SK-N-SH (cell line): ENCODE results near the gene CTTN. TPM values are rescaled to one million over a fixed set of nuclear protein-coding genes. Genes with fewer than 3 reads are reported as not detected.

ENCODE experiments used
- CTCF ChIA-PET: fragments of 300-600, 350-600 bp; formaldehyde crosslinking; extraction: SDS; loops from one replicate; lab custom pipeline; 2021; lab: Yijun Ruan, JAX
- POLR2A ChIA-PET: fragments of 350-600 bp; sonication (Branson Sonifier 250); formaldehyde crosslinking; extraction: SDS; loops from one replicate; lab custom pipeline; 2020; ENCODE audit warnings: antibody characterized with exemption, inconsistent platforms; lab: Yijun Ruan, JAX
- DNase-seq: peaks from one replicate; pipeline ENCODE4 v3.0.0; 2012
- H2AFZ ChIP-seq: fragments of 200-600 bp; sonication (generic); 2 replicates; pipeline ENCODE4 v1.8.1; 2016; ENCODE audit warnings: antibody characterized with exemption, mild to moderate bottlenecking, low read depth
- H3F3A ChIP-seq: fragments of 200-600 bp; sonication (generic); replicated peaks from 2 replicates; pipeline ENCODE3; 2016; ENCODE audit warnings: antibody characterized with exemption, mild to moderate bottlenecking; ENCODE audit not compliant: insufficient read depth
- H3K27ac ChIP-seq, 2 experiments: fragments of 200-500 bp in 1 of 2; fragments of 200-600 bp in 1 of 2; sonication (Bioruptor generic) in 1 of 2; sonication (generic), shearing (Covaris generic) in 1 of 2; 2 replicates each; pipeline versions ENCODE4 v1.5.1 to v1.6.1; 2014 to 2016; ENCODE audit warnings: low read depth in 2 of 2, inconsistent platforms in 1 of 2, low read length in 1 of 2, mild to moderate bottlenecking in 1 of 2, mixed read lengths in 1 of 2
- H3K27me3 ChIP-seq: fragments of 200-600 bp; sonication (generic), shearing (Covaris generic); 2 replicates; pipeline ENCODE4 v1.6.1; 2016; ENCODE audit warnings: mixed run types; ENCODE audit not compliant: insufficient read depth
- H3K36me3 ChIP-seq, 2 experiments: fragments of 200-500 bp in 1 of 2; fragments of 200-600 bp in 1 of 2; sonication (Bioruptor generic) in 1 of 2; sonication (generic) in 1 of 2; replicated peaks in 1 of 2; 2 replicates each; pipeline versions ENCODE3 to v1.5.1; 2014 to 2016; ENCODE audit warnings: low read length in 1 of 2, mild to moderate bottlenecking in 1 of 2; ENCODE audit not compliant: insufficient read depth in 2 of 2, control insufficient read depth in 1 of 2
- H3K4me1 ChIP-seq, 2 experiments: fragments of 200-500 bp in 1 of 2; fragments of 200-600 bp in 1 of 2; sonication (Bioruptor generic) in 1 of 2; sonication (generic), shearing (Covaris generic) in 1 of 2; 2 replicates each; pipeline versions ENCODE4 v1.5.1 to v1.6.1; 2014 to 2016; ENCODE audit warnings: low read depth in 1 of 2, low read length in 1 of 2, mixed run types in 1 of 2; ENCODE audit not compliant: insufficient read depth in 2 of 2, control insufficient read depth in 1 of 2
- H3K4me2 ChIP-seq: fragments of 200-600 bp; sonication (generic), shearing (Covaris generic); 2 replicates; pipeline ENCODE4 v1.6.1; 2017; ENCODE audit warnings: mixed run types
- H3K4me3 ChIP-seq, 2 experiments: fragments of 200-500 bp in 1 of 2; fragments of 200-600 bp in 1 of 2; sonication (Bioruptor generic) in 1 of 2; sonication (generic), shearing (Covaris generic) in 1 of 2; 2 replicates each; pipeline versions ENCODE4 v1.5.1 to v1.8.1; 2014 to 2016; ENCODE audit warnings: low read depth in 2 of 2, inconsistent platforms in 1 of 2, low read length in 1 of 2, mild to moderate bottlenecking in 1 of 2, mixed read lengths in 1 of 2, moderate library complexity in 1 of 2
- H3K79me2 ChIP-seq: fragments of 200-600 bp; sonication (generic); 2 replicates; pipeline ENCODE4 v1.8.1; 2017; ENCODE audit warnings: mild to moderate bottlenecking; ENCODE audit not compliant: insufficient read depth
- H3K9ac ChIP-seq: fragments of 200-600 bp; sonication (generic); 2 replicates; pipeline ENCODE4 v1.6.1; 2017; ENCODE audit warnings: mixed run types
- H3K9me2 ChIP-seq: fragments of 200-600 bp; sonication (generic); 2 replicates; pipeline ENCODE4 v1.6.1; 2017; ENCODE audit warnings: mixed run types
- H3K9me3 ChIP-seq: fragments of 200-600 bp; sonication (generic); 2 replicates; pipeline ENCODE4 v1.6.1; 2017; ENCODE audit warnings: mixed run types, mild to moderate bottlenecking, moderate library complexity
- H4K20me1 ChIP-seq: fragments of 200-600 bp; sonication (generic); 2 replicates; pipeline ENCODE4 v1.6.1; 2017; ENCODE audit warnings: mild to moderate bottlenecking, mixed run types; ENCODE audit not compliant: insufficient read depth
- CTCF ChIP-seq: fragments of 200-600 bp; sonication (generic); IDR thresholded peaks from 2 replicates; pipeline ENCODE4 v1.6.1; 2017; ENCODE audit warnings: antibody characterized with exemption, mild to moderate bottlenecking, moderate library complexity
- ELF1 ChIP-seq: IDR thresholded peaks from 2 replicates; pipeline ENCODE4 v1.4.0; 2012
- EP300 ChIP-seq, 2 experiments: IDR thresholded peaks; 2 replicates each; pipeline versions ENCODE4 v1.4.0 to v1.6.1; 2012; ENCODE audit warnings: borderline replicate concordance in 1 of 2, low read depth in 1 of 2, low read length in 1 of 2
- EZH2phosphoT487 ChIP-seq: fragments of 200-600 bp; sonication (generic); IDR thresholded peaks from 2 replicates; pipeline ENCODE4 v1.6.1; 2017; ENCODE audit warnings: low read depth, mixed run types, mild to moderate bottlenecking, antibody characterized with exemption, moderate library complexity, borderline replicate concordance
- FOSL2 ChIP-seq: IDR thresholded peaks from 2 replicates; pipeline ENCODE4 v1.4.0; 2012; ENCODE audit warnings: low read depth, mild to moderate bottlenecking, moderate library complexity, borderline replicate concordance
- FOXJ3 ChIP-seq: sonication (generic); formaldehyde crosslinking; IDR thresholded peaks from 2 replicates; pipeline ENCODE4 v1.5.1; 2020; ENCODE audit warnings: mild to moderate bottlenecking, missing genetic modification reagents
- GATA2 ChIP-seq: sonication (generic); formaldehyde crosslinking; IDR thresholded peaks from 2 replicates; pipeline ENCODE4 v1.5.0; 2020; ENCODE audit warnings: mild to moderate bottlenecking, missing genetic modification reagents
- IRF3 ChIP-seq: fragments of 150-350 bp; IDR thresholded peaks from 2 replicates; pipeline ENCODE4 v1.6.1; 2016; ENCODE audit warnings: mild to moderate bottlenecking, low read depth, low read length
- JUND ChIP-seq: IDR thresholded peaks from 2 replicates; pipeline ENCODE4 v1.4.0; 2012
- MEF2A ChIP-seq: IDR thresholded peaks from 2 replicates; pipeline ENCODE4 v1.4.0; 2012; ENCODE audit warnings: low read depth, borderline replicate concordance
- NFIC ChIP-seq: IDR thresholded peaks from 2 replicates; pipeline ENCODE4 v1.4.0; 2012; ENCODE audit warnings: borderline replicate concordance
- NRF1 ChIP-seq: IDR thresholded peaks from 2 replicates; pipeline ENCODE4 v1.6.1; 2012; ENCODE audit warnings: low read depth, mild to moderate bottlenecking, low read length
- PBX3 ChIP-seq: IDR thresholded peaks from 2 replicates; pipeline ENCODE4; 2012
- POLR2AphosphoS5 ChIP-seq: IDR thresholded peaks from 2 replicates; pipeline ENCODE4 v1.6.1; 2012; ENCODE audit warnings: low read depth, low read length
- RAD21 ChIP-seq: IDR thresholded peaks from 2 replicates; pipeline ENCODE4 v1.6.1; 2012; ENCODE audit warnings: mild to moderate bottlenecking, low read length
- RCOR1 ChIP-seq: fragments of 150-350 bp; IDR thresholded peaks from 2 replicates; pipeline ENCODE4 v1.6.1; 2017; ENCODE audit warnings: antibody characterized with exemption, low read length
- RFX5 ChIP-seq: IDR thresholded peaks from 2 replicates; pipeline ENCODE4 v1.6.1; 2012; ENCODE audit warnings: mild to moderate bottlenecking, improper control_type of control experiment, low read length
- RXRA ChIP-seq: IDR thresholded peaks from 2 replicates; pipeline ENCODE4 v1.4.0; 2012; ENCODE audit warnings: low read depth, mild to moderate bottlenecking, borderline replicate concordance
- SMC3 ChIP-seq: IDR thresholded peaks from 2 replicates; pipeline ENCODE4 v1.6.1; 2012; ENCODE audit warnings: low read depth, low read length, improper control_type of control experiment
- TCF12 ChIP-seq: IDR thresholded peaks from 2 replicates; pipeline ENCODE4 v1.4.0; 2012
- USF1 ChIP-seq: IDR thresholded peaks from 2 replicates; pipeline ENCODE4 v1.4.0; 2012; ENCODE audit warnings: low read depth, borderline replicate concordance
- YY1 ChIP-seq: IDR thresholded peaks from 2 replicates; pipeline ENCODE4 v1.4.0; 2012; ENCODE audit warnings: low read depth, mild to moderate bottlenecking
- WGBS: methylation state at CpG from one replicate; pipeline ENCODE4 v1.1.6; 2017; ENCODE audit warnings: low lambda C conversion rate; 5-methylcytosine and 5-hydroxymethylcytosine counted together
- polyA plus RNA-seq, 3 experiments: library from polyadenylated mRNA; depleted of rRNA; stranded (reverse); fragments of >200 nt; gene quantifications; 2 replicates each; pipeline ENCODE4 v1.2.3, GENCODE V29; 2012

The CTTN gene
- polyA plus RNA-seq, 1 of the 3 experiments (the other 2 are of a cell fraction) = 243 TPM

- H3K9me3 ChIP-seq = no peaks in the 10 kb centered on the region
- TF ChIP-seq NRF1 (no peak), FOSL2 (no peak), TCF12 (no peak), ELF1 (no peak), PBX3 (no peak), RCOR1 (no peak), JUND (no peak), MEF2A (no peak), FOXJ3 (CRISPR knock-in tag) (no peak), USF1 (no peak), EP300 (IDR thresholded peaks at IDR 0.05; ENCODE audit: borderline replicate concordance in 1 of 2, low read depth in 1 of 2, low read length in 1 of 2) (no peak), NFIC (no peak), SMC3 (no peak), RAD21 (no peak), YY1 (no peak), RXRA (no peak), POLR2AphosphoS5 (no peak)
- no peak overlapping the region for H3K4me2 ChIP-seq
- H3K27me3 ChIP-seq = no peaks in the 10 kb centered on the region
- WGBS = 42% methylated on average over 4 of the region's 4 CpGs
- H3K79me2 ChIP-seq = no peaks in the 10 kb centered on the region
- H3K4me3 ChIP-seq = no peak overlapping the region
- DNase-seq = no peak
- H3K9me2 ChIP-seq = no peaks in the 10 kb centered on the region
- no peaks in the 10 kb centered on the region; a peak in 1 of 4 replicates for H3K4me1 ChIP-seq
- H3F3A ChIP-seq = no peaks in the 10 kb centered on the region
- H3K27ac ChIP-seq = no peak overlapping the region
- no peak overlapping the region for H3K9ac ChIP-seq
- ChIA-PET CTCF (interaction anchor here (1.6 to 2.0 kb wide), 3 partner anchors 7 to 620 kb away, joined by 5 to 13 read pairs (median 7); no protein-coding TSS in a partner anchor), POLR2A (no interaction called here)
- H2AFZ ChIP-seq = no peak overlapping the region
- no peaks in the 10 kb centered on the region for H3K36me3 ChIP-seq
- H4K20me1 ChIP-seq = no peaks in the 10 kb centered on the region
Observed at GRCh38 chr11:70460111-70460510, 61.8 kb downstream of the CTTN start.

- ChIA-PET CTCF (interaction anchor here (2.0 kb wide), 1 partner anchor 619 kb away, joined by 5 read pairs; no protein-coding TSS in a partner anchor), POLR2A (no interaction called here)
- Histone ChIP-seq H3K27me3 (no peaks in the 10 kb centered on the region), H3K9me2 (no peaks in the 10 kb centered on the region), H3F3A (no peaks in the 10 kb centered on the region), H3K27ac (no peak overlapping the region), H3K4me3 (no peak overlapping the region), H3K36me3 (no peaks in the 10 kb centered on the region), H3K4me1 (no peaks in the 10 kb centered on the region; a peak in 1 of 4 replicates), H3K9me3 (no peaks in the 10 kb centered on the region), H2AFZ (no peak overlapping the region), H3K4me2 (no peak overlapping the region), H3K9ac (no peak overlapping the region), H3K79me2 (no peaks in the 10 kb centered on the region), H4K20me1 (no peaks in the 10 kb centered on the region)
- TF ChIP-seq CTCF (no peak), POLR2AphosphoS5 (no peak), GATA2 (no peak), RXRA (no peak), RFX5 (no peak), IRF3 (no peak), EZH2phosphoT487 (no peak)
- DNase-seq = no peak
- 69% methylated on average over 7 of the region's 10 CpGs for WGBS
Observed at GRCh38 chr11:70460964-70461363, 62.6 kb downstream of the CTTN start.
